HepG2 (cell line): ENCODE data around the gene ZKSCAN2. TPM values are rescaled to one million over a fixed set of nuclear protein-coding genes. Genes with fewer than 3 reads are reported as not detected.

Experiments
- BHLHE40 ChIP-seq: IDR thresholded peaks from 2 replicates; pipeline ENCODE4 v1.6.1; 2011; ENCODE audit warnings: low read length, improper control_type of control experiment
- CSRNP1 ChIP-seq: sonication (generic); formaldehyde crosslinking; IDR thresholded peaks from 2 replicates; pipeline ENCODE4 v1.8.1; 2023; ENCODE audit warnings: mild to moderate bottlenecking, missing genetic modification reagents
- DMAP1 ChIP-seq: IDR thresholded peaks from 2 replicates; pipeline ENCODE4 v1.6.1; 2016
- FOXP4 ChIP-seq: sonication (generic); formaldehyde crosslinking; IDR thresholded peaks from 2 replicates; pipeline ENCODE4 v1.4.0; 2020; ENCODE audit warnings: missing genetic modification reagents
- MXD4 ChIP-seq: IDR thresholded peaks from 2 replicates; pipeline ENCODE4 v1.6.1; 2016; ENCODE audit warnings: mild to moderate bottlenecking, missing biosample characterization, missing genetic modification reagents
- NPAS2 ChIP-seq: sonication (generic); formaldehyde crosslinking; IDR thresholded peaks from 2 replicates; pipeline ENCODE4 v1.8.0; 2022; ENCODE audit warnings: mild to moderate bottlenecking, missing genetic modification reagents, borderline replicate concordance
- RAD51 ChIP-seq: fragments of 450-650 bp; IDR thresholded peaks from 2 replicates; pipeline ENCODE4 v1.6.1; 2016; ENCODE audit warnings: borderline replicate concordance
- SCMH1 ChIP-seq: sonication (generic); formaldehyde crosslinking; IDR thresholded peaks from 2 replicates; pipeline ENCODE4 v1.9.0; 2021; ENCODE audit warnings: missing genetic modification reagents, mild to moderate bottlenecking, borderline replicate concordance
- SKI ChIP-seq: fragments of 450-650 bp; IDR thresholded peaks from one replicate; pipeline ENCODE4 v1.6.1; 2018; ENCODE audit warnings: mild to moderate bottlenecking; ENCODE audit not compliant: partially characterized antibody
- SMAD3 ChIP-seq: sonication (generic); formaldehyde crosslinking; IDR thresholded peaks from 2 replicates; pipeline ENCODE4 v1.4.0; 2020; ENCODE audit warnings: missing genetic modification reagents
- SMAD9 ChIP-seq: sonication (generic); formaldehyde crosslinking; IDR thresholded peaks from 2 replicates; pipeline ENCODE4 v1.5.1; 2020; ENCODE audit warnings: mild to moderate bottlenecking, missing genetic modification reagents
- THAP11 ChIP-seq: IDR thresholded peaks from 2 replicates; pipeline ENCODE4 v1.6.1; 2016; ENCODE audit warnings: missing biosample characterization, missing genetic modification reagents
- ZFP41 ChIP-seq: sonication (generic); formaldehyde crosslinking; IDR thresholded peaks from 2 replicates; pipeline ENCODE4 v1.4.0; 2020; ENCODE audit warnings: mild to moderate bottlenecking, missing genetic modification reagents, borderline replicate concordance
- ZFX ChIP-seq: sonication (generic); formaldehyde crosslinking; IDR thresholded peaks from 2 replicates; pipeline ENCODE4 v1.4.0; 2020; ENCODE audit warnings: mild to moderate bottlenecking, low read depth, missing genetic modification reagents, moderate library complexity
- ZFY ChIP-seq: sonication (generic); formaldehyde crosslinking; IDR thresholded peaks from 2 replicates; pipeline ENCODE4 v1.4.0; 2020; ENCODE audit warnings: missing genetic modification reagents
- ZNF18 ChIP-seq: sonication (generic); formaldehyde crosslinking; IDR thresholded peaks from 2 replicates; pipeline ENCODE4 v1.8.0; 2022; ENCODE audit warnings: mild to moderate bottlenecking, missing genetic modification reagents; ENCODE audit not compliant: insufficient replicate concordance
- ZNF451 ChIP-seq: sonication (generic); formaldehyde crosslinking; IDR thresholded peaks from 2 replicates; pipeline ENCODE4 v1.5.0; 2020; ENCODE audit warnings: mild to moderate bottlenecking, missing genetic modification reagents
- ZNF550 ChIP-seq: sonication (generic); formaldehyde crosslinking; IDR thresholded peaks from 2 replicates; pipeline ENCODE4 v1.4.0; 2020; ENCODE audit warnings: mild to moderate bottlenecking, missing genetic modification reagents, borderline replicate concordance
- ZNF704 ChIP-seq: sonication (generic); formaldehyde crosslinking; IDR thresholded peaks from 2 replicates; pipeline ENCODE4 v1.8.1; 2023; ENCODE audit warnings: mild to moderate bottlenecking, inconsistent platforms, moderate library complexity, missing genetic modification reagents, borderline replicate concordance
- ZSCAN21 ChIP-seq: sonication (generic); formaldehyde crosslinking; IDR thresholded peaks from 2 replicates; pipeline ENCODE4 v1.8.0; 2022; ENCODE audit warnings: mild to moderate bottlenecking, missing genetic modification reagents, moderate library complexity, borderline replicate concordance
- polyA plus RNA-seq, 8 experiments: library from polyadenylated mRNA; depleted of rRNA in 3 of 8; stranded (reverse) in 7 of 8; unstranded in 1 of 8; fragments of >200 nt; fragmentation: Illumina TruSeq in 4 of 8; extraction: Trizol in 4 of 8; gene quantifications; 2 replicates each; pipeline versions ENCODE4 v1.2.1 to v1.2.3, GENCODE V29; 2011 to 2016; ENCODE audit warnings: low read depth in 4 of 8, missing spikeins in 1 of 8, mixed read lengths in 1 of 8; ENCODE audit not compliant: insufficient read depth in 1 of 8
- total RNA-seq, 5 experiments: library from RNA; depleted of rRNA; stranded (reverse); fragments of >200 nt; fragmentation: Illumina TruSeq; extraction: Trizol; gene quantifications; 2 replicates each; pipeline ENCODE4 v1.2.3, GENCODE V29; 2016; ENCODE audit warnings: low read depth in 1 of 5
- TF ChIP-seq, protein P1 (sequence below): IDR thresholded peaks from 2 replicates; pipeline ENCODE4 v1.6.1; 2012; ENCODE audit warnings: low read length, improper control_type of control experiment

The ZKSCAN2 gene
- total and polyA plus RNA-seq, 2 of the 13 experiments (the other 11 are each of a cell fraction or from before 2014, with no cell fraction given), result 4.2 to 11.1 TPM

DNA sequence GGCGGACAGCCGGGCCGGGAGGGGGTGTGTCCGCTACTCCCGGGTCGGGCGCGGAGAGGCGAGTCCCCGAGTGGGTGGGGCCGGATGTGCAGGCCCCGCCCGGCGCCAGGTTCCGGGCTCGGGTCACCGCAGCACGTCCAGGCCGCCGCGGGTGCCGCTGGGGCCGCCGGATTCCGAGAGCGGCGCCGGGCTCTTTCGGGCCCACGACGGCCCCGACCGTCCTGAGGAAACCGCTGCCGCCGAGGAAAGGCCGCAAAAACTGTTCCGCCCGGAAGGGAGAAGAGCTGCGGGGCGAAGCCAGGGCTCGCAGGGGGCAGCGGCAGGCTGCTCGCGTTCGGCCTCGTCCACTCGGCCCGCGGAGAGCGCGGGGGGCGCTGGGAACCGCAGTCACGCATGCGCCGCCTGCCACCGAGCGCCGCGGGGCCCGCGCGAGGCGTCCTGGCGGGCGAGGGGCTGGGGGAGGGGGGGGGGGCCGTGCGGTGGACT, at the start of gene ZKSCAN2 (continued):
- 0 out of 2 replicates have a peak, but pooled peaks have one; percentile 37 for TF ChIP-seq ZNF704
- peak; percentile 21 for TF ChIP-seq CSRNP1 (CRISPR knock-in tag)
- TF ChIP-seq BHLHE40, result peak; percentile 32
- TF ChIP-seq MXD4, result no peak
- TF ChIP-seq NPAS2 (CRISPR knock-in tag), result no peak
- no peak; the same call in none of the 2 replicates for TF ChIP-seq THAP11 (CRISPR knock-in tag)
- no peak for TF ChIP-seq ZFP41 (CRISPR knock-in tag)
- no peak for TF ChIP-seq RAD51
- TF ChIP-seq SKI, result peak; percentile 47
- peak; percentile 98 for TF ChIP-seq ZFX (CRISPR knock-in tag)
- TF ChIP-seq, protein P1, sequence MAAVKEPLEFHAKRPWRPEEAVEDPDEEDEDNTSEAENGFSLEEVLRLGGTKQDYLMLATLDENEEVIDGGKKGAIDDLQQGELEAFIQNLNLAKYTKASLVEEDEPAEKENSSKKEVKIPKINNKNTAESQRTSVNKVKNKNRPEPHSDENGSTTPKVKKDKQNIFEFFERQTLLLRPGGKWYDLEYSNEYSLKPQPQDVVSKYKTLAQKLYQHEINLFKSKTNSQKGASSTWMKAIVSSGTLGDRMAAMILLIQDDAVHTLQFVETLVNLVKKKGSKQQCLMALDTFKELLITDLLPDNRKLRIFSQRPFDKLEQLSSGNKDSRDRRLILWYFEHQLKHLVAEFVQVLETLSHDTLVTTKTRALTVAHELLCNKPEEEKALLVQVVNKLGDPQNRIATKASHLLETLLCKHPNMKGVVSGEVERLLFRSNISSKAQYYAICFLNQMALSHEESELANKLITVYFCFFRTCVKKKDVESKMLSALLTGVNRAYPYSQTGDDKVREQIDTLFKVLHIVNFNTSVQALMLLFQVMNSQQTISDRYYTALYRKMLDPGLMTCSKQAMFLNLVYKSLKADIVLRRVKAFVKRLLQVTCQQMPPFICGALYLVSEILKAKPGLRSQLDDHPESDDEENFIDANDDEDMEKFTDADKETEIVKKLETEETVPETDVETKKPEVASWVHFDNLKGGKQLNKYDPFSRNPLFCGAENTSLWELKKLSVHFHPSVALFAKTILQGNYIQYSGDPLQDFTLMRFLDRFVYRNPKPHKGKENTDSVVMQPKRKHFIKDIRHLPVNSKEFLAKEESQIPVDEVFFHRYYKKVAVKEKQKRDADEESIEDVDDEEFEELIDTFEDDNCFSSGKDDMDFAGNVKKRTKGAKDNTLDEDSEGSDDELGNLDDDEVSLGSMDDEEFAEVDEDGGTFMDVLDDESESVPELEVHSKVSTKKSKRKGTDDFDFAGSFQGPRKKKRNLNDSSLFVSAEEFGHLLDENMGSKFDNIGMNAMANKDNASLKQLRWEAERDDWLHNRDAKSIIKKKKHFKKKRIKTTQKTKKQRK, result no peak
- TF ChIP-seq FOXP4 (CRISPR knock-in tag), result peak; percentile 42
- peak; percentile 45 for TF ChIP-seq ZNF451 (CRISPR knock-in tag)
- TF ChIP-seq ZNF550, result peak; percentile 73; the same call in 1 of the 2 replicates
- TF ChIP-seq ZNF18 (CRISPR knock-in tag), result peak; percentile 83
- peak; percentile 99 for TF ChIP-seq ZFY (CRISPR knock-in tag)
- peak; percentile 69; the same call in 1 of the 2 replicates for TF ChIP-seq ZSCAN21 (CRISPR knock-in tag)
- peak; percentile 67; the same call in 1 of the 2 replicates for TF ChIP-seq SMAD3
- no peak; the same call in 1 of the 2 replicates for TF ChIP-seq DMAP1
- no peak for TF ChIP-seq SMAD9
- TF ChIP-seq SCMH1 (CRISPR knock-in tag), result no peak
